Osteocyte (in vitro differentiated cells): ENCODE data around the gene DNAJB6. TPM values are rescaled to one million over a fixed set of nuclear protein-coding genes. Genes with fewer than 3 reads are reported as not detected.

Experiments used
- DNase-seq: peaks from one replicate; pipeline ENCODE4 v3.0.0; 2021; ENCODE audit warnings: mixed read lengths; ENCODE audit not compliant: unreplicated experiment; ENCODE audit errors: extremely low spot score
- H3K27ac Mint-ChIP-seq: one replicate; pipeline ENCODE4 v1.8.0; 2021; ENCODE audit warnings: mild to moderate bottlenecking, mixed read lengths; ENCODE audit not compliant: unreplicated experiment
- H3K27me3 Mint-ChIP-seq: one replicate; pipeline ENCODE4 v1.8.0; 2021; ENCODE audit warnings: mixed read lengths; ENCODE audit not compliant: unreplicated experiment
- H3K36me3 Mint-ChIP-seq: one replicate; pipeline ENCODE4 v1.8.0; 2021; ENCODE audit warnings: mixed read lengths; ENCODE audit not compliant: unreplicated experiment
- H3K4me1 Mint-ChIP-seq: one replicate; pipeline ENCODE4 v1.8.0; 2021; ENCODE audit warnings: mixed read lengths; ENCODE audit not compliant: unreplicated experiment
- H3K4me3 Mint-ChIP-seq: one replicate; pipeline ENCODE4 v1.8.0; 2021; ENCODE audit warnings: mild to moderate bottlenecking, moderate library complexity, mixed read lengths; ENCODE audit not compliant: unreplicated experiment
- H3K9me3 Mint-ChIP-seq: one replicate; pipeline ENCODE4 v1.8.0; 2021; ENCODE audit warnings: mixed read lengths; ENCODE audit not compliant: unreplicated experiment
- CTCF ChIP-seq: fragments of 200-600 bp; sonication (generic); IDR thresholded peaks from 2 replicates; pipeline ENCODE4 v1.5.0; 2021; ENCODE audit warnings: antibody characterized with exemption, mild to moderate bottlenecking, moderate library complexity
- total RNA-seq: library from RNA; stranded (reverse); gene quantifications from 2 replicates; pipeline ENCODE4 v1.2.1, GENCODE V29; 2021

DNAJB6 gene
- total RNA-seq, 1 donor from 2014 or later = 112 TPM

GRCh38 chr7:157405914-157406810 lies 69.4 kb downstream of the DNAJB6 start:
- H3K4me3 Mint-ChIP-seq = no peak overlapping the region
- peak; percentile 16 for TF ChIP-seq CTCF
- H3K27me3 Mint-ChIP-seq = no peaks in the 10 kb centered on the region
- H3K36me3 Mint-ChIP-seq = peaks cover 16% of the 10 kb centered on the region
- H3K4me1 Mint-ChIP-seq = peaks cover 10% of the 10 kb centered on the region
- no peak for DNase-seq
- H3K27ac Mint-ChIP-seq = no peak overlapping the region
- no peaks in the 10 kb centered on the region for H3K9me3 Mint-ChIP-seq

- DNase-seq = peak; percentile 83
- no peak overlapping the region for H3K4me3 Mint-ChIP-seq
- H3K9me3 Mint-ChIP-seq = no peaks in the 10 kb centered on the region
- no peak for TF ChIP-seq CTCF
- H3K27me3 Mint-ChIP-seq = no peaks in the 10 kb centered on the region
- H3K36me3 Mint-ChIP-seq = peaks cover 12% of the 10 kb centered on the region
- peaks cover 13% of the 10 kb centered on the region for H3K4me1 Mint-ChIP-seq
- H3K27ac Mint-ChIP-seq = no peak overlapping the region
Observed at GRCh38 chr7:157406971-157407370, 70.2 kb downstream of the DNAJB6 start.

GRCh38 chr7:157407512-157408257 lies 70.9 kb downstream of the DNAJB6 start:
- H3K36me3 Mint-ChIP-seq = peaks cover 11% of the 10 kb centered on the region

GRCh38 chr7:157408258-157409101 lies 71.7 kb downstream of the DNAJB6 start:
- H3K27me3 Mint-ChIP-seq = no peaks in the 10 kb centered on the region
- no peaks in the 10 kb centered on the region for H3K9me3 Mint-ChIP-seq
- no peak overlapping the region for H3K4me3 Mint-ChIP-seq
- no peak for TF ChIP-seq CTCF
- H3K4me1 Mint-ChIP-seq = peaks cover 6% of the 10 kb centered on the region
- H3K36me3 Mint-ChIP-seq = peaks cover 9% of the 10 kb centered on the region
- DNase-seq = no peak
- H3K27ac Mint-ChIP-seq = no peak overlapping the region

More at GRCh38 chr7:157407512-157408257, 70.9 kb downstream of the DNAJB6 start:
- no peaks in the 10 kb centered on the region for H3K27me3 Mint-ChIP-seq
- no peak overlapping the region for H3K27ac Mint-ChIP-seq
- no peaks in the 10 kb centered on the region for H3K9me3 Mint-ChIP-seq
- DNase-seq = no peak
- no peak overlapping the region for H3K4me3 Mint-ChIP-seq
- H3K4me1 Mint-ChIP-seq = peaks cover 13% of the 10 kb centered on the region
- no peak for TF ChIP-seq CTCF
